Loucy (cell line): ENCODE results near the gene PPP6R1.

ENCODE experiments used
- CTCF ChIP-seq: fragments of 200-600 bp; sonication (generic); conservative IDR thresholded peaks from 2 replicates; pipeline ENCODE4 v1.5.1; 2014; ENCODE audit warnings: mild to moderate bottlenecking, antibody characterized with exemption, low read length
- EZH2phosphoT487 ChIP-seq: fragments of 200-600 bp; IDR thresholded peaks from 2 replicates; pipeline ENCODE4 v1.6.1; 2018; ENCODE audit warnings: antibody characterized with exemption, mild to moderate bottlenecking, moderate library complexity, borderline replicate concordance

DNA sequence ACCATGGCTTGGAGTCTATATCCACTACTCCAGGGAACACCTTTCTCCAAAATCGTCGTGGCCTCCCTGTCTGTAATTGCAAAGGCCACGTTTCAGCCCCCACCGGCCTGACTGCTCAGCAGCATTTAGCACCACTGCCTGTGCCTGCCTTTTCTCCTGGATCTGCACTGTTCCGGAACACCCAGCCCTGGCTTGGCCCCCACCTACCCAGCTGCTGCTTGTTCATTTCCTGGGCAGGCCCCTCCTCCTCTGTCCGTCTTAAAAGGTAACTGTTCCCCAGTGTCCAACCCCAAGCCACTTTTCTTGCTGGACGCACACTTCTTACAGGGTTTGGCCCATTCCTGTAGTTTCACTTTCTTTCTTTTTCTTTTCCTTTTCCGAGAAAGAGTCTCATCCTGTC, 70.2 kb downstream of the PPP6R1 start:
- TF ChIP-seq CTCF (no peak), EZH2phosphoT487 (no peak)
